D721Med (cell line): ENCODE measurements around the gene FBXO9.

ENCODE experiments used
- DNase-seq: peaks from one replicate; pipeline ENCODE4 v3.0.0; 2011; ENCODE audit warnings: low spot score; ENCODE audit not compliant: insufficient read length
- FAIRE-seq: peaks from 2 replicates; lab custom pipeline; 2011; peaks lifted over from hg19 to GRCh38; lab: Jason Lieb, UNC
- CTCF ChIP-seq: IDR thresholded peaks from 2 replicates; pipeline ENCODE4 v1.5.1; 2012; ENCODE audit warnings: mild to moderate bottlenecking, control low read depth; ENCODE audit not compliant: insufficient read depth; ENCODE audit errors: missing control alignments

Gene FBXO9

GRCh38 chr6:53144802-53145201, 79.6 kb downstream of the FBXO9 start:
- TF ChIP-seq CTCF, result no peak
- FAIRE-seq, result no peak

GRCh38 chr6:53148684-53149083, 83.5 kb downstream of the FBXO9 start, which contains the start of gene GCM1:
Gene GCM1 (minus strand): TSS chr6:53148841. CDS start chr6:53145632, 3,209 bp downstream.
- no peak for TF ChIP-seq CTCF
- FAIRE-seq (no peak), DNase-seq (no peak)

More at GRCh38 chr6:53144802-53145201, 79.6 kb downstream of the FBXO9 start:
- no peak for DNase-seq
